Spleen (tissue), 11 donors: ENCODE measurements around the gene GMDS. TPM values are rescaled to one million over a fixed set of nuclear protein-coding genes. Genes with fewer than 3 reads are reported as not detected.

Experiments used
- DNase-seq: peaks from one replicate; pipeline ENCODE4 v3.0.0-alpha.2; 2020
- H3K27ac ChIP-seq, 8 donors: fragments of 200-600 bp; sonication (generic) in 7 of 8; 1 replicate in 4 of 8; 2 replicates in 4 of 8; pipeline versions ENCODE4 v1.5.0 to v1.8.0; 2016 to 2021; ENCODE audit warnings: inconsistent platforms in 4 of 8, mild to moderate bottlenecking in 4 of 8, moderate library complexity in 1 of 8
- H3K27me3 ChIP-seq, 7 donors: fragments of 200-600 bp; sonication (generic) in 6 of 7; replicated peaks in 1 of 7; 1 replicate in 4 of 7; 2 replicates in 3 of 7; pipeline versions ENCODE4 v1.5.0 to v1.8.0; 2016 to 2021; ENCODE audit warnings: inconsistent platforms in 3 of 7, mild to moderate bottlenecking in 1 of 7
- H3K36me3 ChIP-seq, 6 donors: fragments of 200-600 bp; sonication (generic) in 5 of 6; 1 replicate in 4 of 6; 2 replicates in 2 of 6; pipeline versions ENCODE4 v1.5.0 to v1.8.0; 2016 to 2021; ENCODE audit warnings: inconsistent platforms in 2 of 6
- H3K4me1 ChIP-seq, 6 donors: fragments of 200-600 bp; sonication (generic) in 5 of 6; 1 replicate in 3 of 6; 2 replicates in 3 of 6; pipeline versions ENCODE4 v1.5.0 to v1.8.0; 2016 to 2021; ENCODE audit warnings: inconsistent platforms in 3 of 6
- H3K4me3 ChIP-seq, 8 donors: fragments of 200-600 bp; sonication (generic) in 7 of 8; 1 replicate in 4 of 8; 2 replicates in 4 of 8; pipeline versions ENCODE4 v1.5.0 to v1.8.0; 2016 to 2021; ENCODE audit warnings: inconsistent platforms in 4 of 8, mild to moderate bottlenecking in 4 of 8, moderate library complexity in 2 of 8
- H3K9me3 ChIP-seq, 8 donors: fragments of 200-600 bp; sonication (generic) in 7 of 8; 1 replicate in 4 of 8; 2 replicates in 4 of 8; pipeline versions ENCODE4 v1.5.0 to v1.8.0; 2016 to 2021; ENCODE audit warnings: inconsistent platforms in 4 of 8
- POLR2A ChIP-seq, 3 donors: fragments of 450-650 bp; IDR thresholded peaks; one replicate each; pipeline ENCODE4 v1.5.1; 2017; ENCODE audit warnings: antibody characterized with exemption in 3 of 3, mild to moderate bottlenecking in 1 of 3
- POLR2AphosphoS5 ChIP-seq, 3 donors: sonication (generic); formaldehyde crosslinking; IDR thresholded peaks; one replicate each; pipeline ENCODE4 v1.5.1; 2017; ENCODE audit warnings: antibody characterized with exemption in 3 of 3
- WGBS, 5 donors: extraction: QIAGEN DNeasy Blood & Tissue Kit in 3 of 5; methylation state at CpG; one replicate each; pipeline versions ENCODE4 v1.1.5 to v1.1.7; 2013 to 2018; 5-methylcytosine and 5-hydroxymethylcytosine counted together
- intact Hi-C: fragments of 100-400 bp; cut with DNase I; formaldehyde crosslinking; loops from one replicate; pipeline ENCODE4 v1.15.0; 2023; ENCODE audit warnings: low total_unique reads
- polyA plus RNA-seq, 3 donors: library from polyadenylated mRNA; stranded (reverse); fragments of 200-250 nt; gene quantifications; one replicate each; pipeline ENCODE4 v1.2.1, GENCODE V29; 2013
- total RNA-seq, 7 donors: library from RNA; depleted of rRNA in 3 of 7; stranded (reverse); fragments of >200 nt in 3 of 7; fragmentation: NEBNext Ultra II Directional in 4 of 7; extraction: Animal tissue kit (Norgen Biotek cat#: 25700) in 4 of 7; gene quantifications; one replicate each; pipeline versions ENCODE4 v1.1.0 to v1.2.1, GENCODE V29; 2016 to 2021
- TF ChIP-seq, protein P1 (sequence below), 11 experiments: fragments of 200-600 bp in 7 of 11; fragments of 450-650 bp in 4 of 11; sonication (generic) in 4 of 11; IDR thresholded peaks in 8 of 11; conservative IDR thresholded peaks in 3 of 11; 1 replicate in 7 of 11; 2 replicates in 4 of 11; pipeline versions ENCODE4 v1.4.0 to v1.8.0; 2016 to 2021; ENCODE audit warnings: antibody characterized with exemption in 11 of 11, inconsistent platforms in 4 of 11, mild to moderate bottlenecking in 1 of 11
- donor health status: healthy with polysubstance abuse.
- donor health status: DM: no; HTN: no; CAD: no; lungs with moderate emphysema.
- donor health status: DM: no; HTN: no; CAD: no.
- donor health status: Bipolar disorder and iron deficiency.
- donor health status: healthy.
- donor health status: DM: no; HTN: no; CAD: no.
- donor health status: DM: yes; HTN: yes; CAD: no.

Gene GMDS
- total and polyA plus RNA-seq, 10 donors = 9.1 to 30.8 (median 17.7) TPM

- H3K27me3 ChIP-seq = peaks cover 0 to 52% (median 0%) of the 10 kb centered on the region in 7 donors
- no peaks in the 10 kb centered on the region for H3K36me3 ChIP-seq
- no peak overlapping the region for H3K4me3 ChIP-seq
- H3K9me3 ChIP-seq = no peaks in the 10 kb centered on the region
- TF ChIP-seq POLR2AphosphoS5 (IDR thresholded peaks at IDR 0.05) (no peak), POLR2A (IDR thresholded peaks at IDR 0.05) (no peak)
- TF ChIP-seq, protein P1, sequence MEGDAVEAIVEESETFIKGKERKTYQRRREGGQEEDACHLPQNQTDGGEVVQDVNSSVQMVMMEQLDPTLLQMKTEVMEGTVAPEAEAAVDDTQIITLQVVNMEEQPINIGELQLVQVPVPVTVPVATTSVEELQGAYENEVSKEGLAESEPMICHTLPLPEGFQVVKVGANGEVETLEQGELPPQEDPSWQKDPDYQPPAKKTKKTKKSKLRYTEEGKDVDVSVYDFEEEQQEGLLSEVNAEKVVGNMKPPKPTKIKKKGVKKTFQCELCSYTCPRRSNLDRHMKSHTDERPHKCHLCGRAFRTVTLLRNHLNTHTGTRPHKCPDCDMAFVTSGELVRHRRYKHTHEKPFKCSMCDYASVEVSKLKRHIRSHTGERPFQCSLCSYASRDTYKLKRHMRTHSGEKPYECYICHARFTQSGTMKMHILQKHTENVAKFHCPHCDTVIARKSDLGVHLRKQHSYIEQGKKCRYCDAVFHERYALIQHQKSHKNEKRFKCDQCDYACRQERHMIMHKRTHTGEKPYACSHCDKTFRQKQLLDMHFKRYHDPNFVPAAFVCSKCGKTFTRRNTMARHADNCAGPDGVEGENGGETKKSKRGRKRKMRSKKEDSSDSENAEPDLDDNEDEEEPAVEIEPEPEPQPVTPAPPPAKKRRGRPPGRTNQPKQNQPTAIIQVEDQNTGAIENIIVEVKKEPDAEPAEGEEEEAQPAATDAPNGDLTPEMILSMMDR (IDR thresholded peaks at IDR 0.05 in 8 of 11, conservative IDR thresholded peaks at IDR 0.05 in 3 of 11) = no peak
- H3K4me1 ChIP-seq = no peaks in the 10 kb centered on the region
- intact Hi-C loops = no loop called here
- WGBS, 5 donors = 90 to 95% (median 92%) methylated on average over 6 of the region's 6 CpGs
- H3K27ac ChIP-seq = no peak overlapping the region
- no peak for DNase-seq
These were observed 665.3 kb downstream of the GMDS start for GRCh38 chr6:1580109-1580508.

DNA sequence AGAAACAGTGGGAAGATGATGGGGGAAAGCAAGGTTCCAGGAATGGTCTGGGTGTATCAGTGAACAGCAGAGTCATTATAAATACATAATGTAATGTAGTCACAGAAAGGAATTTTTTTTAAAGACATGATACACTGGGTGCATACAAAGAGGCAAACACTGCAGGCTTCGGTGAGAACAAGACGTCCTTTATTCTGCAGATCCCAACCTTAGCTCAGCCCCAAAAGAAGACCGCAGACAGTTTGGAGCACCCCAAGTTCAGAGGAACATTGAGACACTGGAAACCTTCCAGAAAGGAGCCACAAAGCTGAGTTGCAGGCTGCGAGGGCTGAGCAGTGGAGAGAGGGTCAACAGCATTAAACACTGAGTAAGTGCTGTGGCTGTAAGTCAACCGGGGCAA is 666.3 kb downstream of the GMDS start:
- intact Hi-C loops = no loop called here
- TF ChIP-seq, protein P1 (IDR thresholded peaks at IDR 0.05 in 8 of 11, conservative IDR thresholded peaks at IDR 0.05 in 3 of 11) = no peak
- no peak for TF ChIP-seq POLR2AphosphoS5 (IDR thresholded peaks at IDR 0.05)
- TF ChIP-seq POLR2A (IDR thresholded peaks at IDR 0.05) = no peak

GRCh38 chr6:1577896-1578745 is 667.3 kb downstream of the GMDS start:
- H3K9me3 ChIP-seq = no peaks in the 10 kb centered on the region
- 80 to 87% (median 84%) methylated on average over 19 of the region's 19 CpGs for WGBS, 5 donors
- no peaks in the 10 kb centered on the region for H3K36me3 ChIP-seq
- H3K4me1 ChIP-seq = no peaks in the 10 kb centered on the region
- DNase-seq = no peak
- no peak overlapping the region for H3K27ac ChIP-seq
- intact Hi-C loops = no loop called here
- H3K27me3 ChIP-seq = peaks cover 0 to 50% (median 0%) of the 10 kb centered on the region in 7 donors
- no peak overlapping the region for H3K4me3 ChIP-seq
- TF ChIP-seq POLR2A (IDR thresholded peaks at IDR 0.05) (no peak), POLR2AphosphoS5 (IDR thresholded peaks at IDR 0.05) (no peak)
- TF ChIP-seq, protein P1 (IDR thresholded peaks at IDR 0.05 in 8 of 11, conservative IDR thresholded peaks at IDR 0.05 in 3 of 11) = no peak

More for the DNA sequence above, 666.3 kb downstream of the GMDS start:
- Histone ChIP-seq H3K4me3 (no peak overlapping the region), H3K36me3 (no peaks in the 10 kb centered on the region), H3K27ac (no peak overlapping the region), H3K27me3 (peaks cover 0 to 50% (median 0%) of the 10 kb centered on the region in 7 donors), H3K4me1 (no peaks in the 10 kb centered on the region), H3K9me3 (no peaks in the 10 kb centered on the region)
- 82 to 93% (median 86%) methylated on average over 5 of the region's 5 CpGs for WGBS, 5 donors
- no peak for DNase-seq

GRCh38 chr6:1577146-1577680 is 668.2 kb downstream of the GMDS start:
- Histone ChIP-seq H3K4me1 (no peaks in the 10 kb centered on the region), H3K27ac (no peak overlapping the region), H3K36me3 (no peaks in the 10 kb centered on the region), H3K4me3 (no peak overlapping the region), H3K27me3 (peaks cover 0 to 46% (median 0%) of the 10 kb centered on the region in 7 donors), H3K9me3 (peaks cover 0 to 7% (median 1%) of the 10 kb centered on the region in 8 donors)
- no peak for DNase-seq
- intact Hi-C loops = no loop called here
- 90 to 96% (median 92%) methylated on average over 10 to 11 of the region's 11 CpGs for WGBS, 5 donors
- no peak for TF ChIP-seq POLR2A (IDR thresholded peaks at IDR 0.05)
- no peak for TF ChIP-seq POLR2AphosphoS5 (IDR thresholded peaks at IDR 0.05)
- TF ChIP-seq, protein P1 (IDR thresholded peaks at IDR 0.05 in 8 of 11, conservative IDR thresholded peaks at IDR 0.05 in 3 of 11) = no peak
